ENCODE data around the gene COMTD1. TPM values are rescaled to one million over a fixed set of nuclear protein-coding genes. Genes with fewer than 3 reads are reported as not detected.

COMTD1 gene
- total and polyA plus RNA-seq, 2 of the 13 experiments (the other 11 are each of a cell fraction or from before 2014, with no cell fraction given) = 11.8 to 18.4 TPM

GRCh38 chr10:75211007-75211691, 24.6 kb downstream of the COMTD1 start (continued):
- TF ChIP-seq SOX6 (IDR thresholded peaks at IDR 0.05) (no peak), SOX6 (CRISPR knock-in tag; IDR thresholded peaks at IDR 0.05) (no peak), THAP9 (CRISPR knock-in tag; IDR thresholded peaks at IDR 0.05; ENCODE audit: borderline replicate concordance) (no peak), PHF5A (CRISPR knock-in tag; IDR thresholded peaks at IDR 0.05; ENCODE audit: low read depth, unreplicated experiment) (peak; percentile 7), ZC3H13 (CRISPR knock-in tag; IDR thresholded peaks at IDR 0.05) (0 out of 2 replicates have a peak, but pooled peaks have one; percentile 2), PITX1 (CRISPR knock-in tag; IDR thresholded peaks at IDR 0.05) (no peak), SOX5 (CRISPR knock-in tag; IDR thresholded peaks at IDR 0.05; ENCODE audit: borderline replicate concordance) (no peak)
- TF ChIP-seq, protein P1, sequence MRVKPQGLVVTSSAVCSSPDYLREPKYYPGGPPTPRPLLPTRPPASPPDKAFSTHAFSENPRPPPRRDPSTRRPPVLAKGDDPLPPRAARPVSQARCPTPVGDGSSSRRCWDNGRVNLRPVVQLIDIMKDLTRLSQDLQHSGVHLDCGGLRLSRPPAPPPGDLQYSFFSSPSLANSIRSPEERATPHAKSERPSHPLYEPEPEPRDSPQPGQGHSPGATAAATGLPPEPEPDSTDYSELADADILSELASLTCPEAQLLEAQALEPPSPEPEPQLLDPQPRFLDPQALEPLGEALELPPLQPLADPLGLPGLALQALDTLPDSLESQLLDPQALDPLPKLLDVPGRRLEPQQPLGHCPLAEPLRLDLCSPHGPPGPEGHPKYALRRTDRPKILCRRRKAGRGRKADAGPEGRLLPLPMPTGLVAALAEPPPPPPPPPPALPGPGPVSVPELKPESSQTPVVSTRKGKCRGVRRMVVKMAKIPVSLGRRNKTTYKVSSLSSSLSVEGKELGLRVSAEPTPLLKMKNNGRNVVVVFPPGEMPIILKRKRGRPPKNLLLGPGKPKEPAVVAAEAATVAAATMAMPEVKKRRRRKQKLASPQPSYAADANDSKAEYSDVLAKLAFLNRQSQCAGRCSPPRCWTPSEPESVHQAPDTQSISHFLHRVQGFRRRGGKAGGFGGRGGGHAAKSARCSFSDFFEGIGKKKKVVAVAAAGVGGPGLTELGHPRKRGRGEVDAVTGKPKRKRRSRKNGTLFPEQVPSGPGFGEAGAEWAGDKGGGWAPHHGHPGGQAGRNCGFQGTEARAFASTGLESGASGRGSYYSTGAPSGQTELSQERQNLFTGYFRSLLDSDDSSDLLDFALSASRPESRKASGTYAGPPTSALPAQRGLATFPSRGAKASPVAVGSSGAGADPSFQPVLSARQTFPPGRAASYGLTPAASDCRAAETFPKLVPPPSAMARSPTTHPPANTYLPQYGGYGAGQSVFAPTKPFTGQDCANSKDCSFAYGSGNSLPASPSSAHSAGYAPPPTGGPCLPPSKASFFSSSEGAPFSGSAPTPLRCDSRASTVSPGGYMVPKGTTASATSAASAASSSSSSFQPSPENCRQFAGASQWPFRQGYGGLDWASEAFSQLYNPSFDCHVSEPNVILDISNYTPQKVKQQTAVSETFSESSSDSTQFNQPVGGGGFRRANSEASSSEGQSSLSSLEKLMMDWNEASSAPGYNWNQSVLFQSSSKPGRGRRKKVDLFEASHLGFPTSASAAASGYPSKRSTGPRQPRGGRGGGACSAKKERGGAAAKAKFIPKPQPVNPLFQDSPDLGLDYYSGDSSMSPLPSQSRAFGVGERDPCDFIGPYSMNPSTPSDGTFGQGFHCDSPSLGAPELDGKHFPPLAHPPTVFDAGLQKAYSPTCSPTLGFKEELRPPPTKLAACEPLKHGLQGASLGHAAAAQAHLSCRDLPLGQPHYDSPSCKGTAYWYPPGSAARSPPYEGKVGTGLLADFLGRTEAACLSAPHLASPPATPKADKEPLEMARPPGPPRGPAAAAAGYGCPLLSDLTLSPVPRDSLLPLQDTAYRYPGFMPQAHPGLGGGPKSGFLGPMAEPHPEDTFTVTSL (CRISPR knock-in tag; IDR thresholded peaks at IDR 0.05; ENCODE audit: borderline replicate concordance) = 0 out of 2 replicates have a peak, but pooled peaks have one; percentile 45
